ENCODE measurements around the gene RNF224. TPM values are rescaled to one million over a fixed set of nuclear protein-coding genes. Genes with fewer than 3 reads are reported as not detected.
A peak's percentile ranks its signal among the peaks of the same experiment; 100 is the strongest.
"Not testable (repeated sequence)": the region's sequence is repeated elsewhere in the genome, so short reads cannot be mapped to it uniquely, and the experiment has no call there.

RNF224 gene
- total and polyA plus RNA-seq, 3 experiments from 2014 or later, result not detected

- CTCF ChIA-PET, result interaction anchor here (1.2 to 6.2 kb wide), 6 partner anchors 14 to 169 kb away, joined by 3 to 43 read pairs (median 8); partner anchors contain the start of genes EXD3, NOXA1 and TUBB4B
- H3K9me3 Mint-ChIP-seq, result no peaks in the 10 kb centered on the region
- Histone ChIP-seq H3K36me3 (ENCODE audit: insufficient read depth, low read length) (no peaks in the 10 kb centered on the region), H3K9me3 (ENCODE audit: low read length) (no peaks in the 10 kb centered on the region), H3K4me1 (ENCODE audit: insufficient read depth, low read length) (peaks cover 18% of the 10 kb centered on the region), H3K27me3 (ENCODE audit: insufficient read depth, low read length, poor library complexity, severe bottlenecking) (no peaks in the 10 kb centered on the region), H3K4me3 (ENCODE audit: low read length) (peak within 1 kb of the TSS; percentile 77), H3K27ac (ENCODE audit: low read depth, low read length) (peak within 1 kb of the TSS; percentile 73)
- H3K27ac Mint-ChIP-seq, result peak within 1 kb of the TSS in 7 of 8 donors; percentile 61 to 97 (median 84)
- no peaks in the 10 kb centered on the region for H3K27me3 Mint-ChIP-seq
- peaks cover 0 to 29% (median 0%) of the 10 kb centered on the region in 3 donors for H3K36me3 Mint-ChIP-seq
- H3K4me3 Mint-ChIP-seq, result peak within 1 kb of the TSS; percentile 86 to 96 (median 88)
- H3K4me1 Mint-ChIP-seq, result peaks cover 8 to 25% (median 11%) of the 10 kb centered on the region in 3 donors
- peak; percentile 94 to 97 (median 95) for DNase-seq
- POLR2A ChIA-PET, result interaction anchor here (1.0 to 5.4 kb wide), 5 partner anchors 13 to 160 kb away, joined by 3 to 83 read pairs (median 4); partner anchors contain the start of genes NDOR1, TMEM203, TPRN and TUBB4B
Observed at GRCh38 chr9:137254624-137255447, 27.5 kb downstream of the RNF224 start, which contains the start of gene NELFB. Gene NELFB, plus strand, starts transcription at chr9:137255327.

GRCh38 chr9:137255448-137256114 is 28.3 kb downstream of the RNF224 start:
- Histone ChIP-seq H3K4me3 (ENCODE audit: low read length) (peak overlapping the region; percentile 72), H3K9me3 (ENCODE audit: low read length) (no peaks in the 10 kb centered on the region), H3K27ac (ENCODE audit: low read depth, low read length) (peak overlapping the region; percentile 73), H3K4me1 (ENCODE audit: insufficient read depth, low read length) (peaks cover 18% of the 10 kb centered on the region), H3K27me3 (ENCODE audit: insufficient read depth, low read length, poor library complexity, severe bottlenecking) (no peaks in the 10 kb centered on the region), H3K36me3 (ENCODE audit: insufficient read depth, low read length) (no peaks in the 10 kb centered on the region)
- Mint-ChIP-seq H3K36me3 (peaks cover 0 to 29% (median 0%) of the 10 kb centered on the region in 3 donors), H3K9me3 (no peaks in the 10 kb centered on the region), H3K27me3 (no peaks in the 10 kb centered on the region), H3K4me3 (peak overlapping the region; percentile 86 to 93 (median 88)), H3K27ac (peak overlapping the region in 6 of 8 donors; percentile 47 to 93 (median 70)), H3K4me1 (peaks cover 8 to 25% (median 11%) of the 10 kb centered on the region in 3 donors)
- DNase-seq, result peak in 1 of 5 donors; percentile 37
- ChIA-PET CTCF (interaction anchor here (1.4 to 6.2 kb wide), 5 partner anchors 15 to 168 kb away, joined by 5 to 43 read pairs (median 7); partner anchors contain the start of genes EXD3, NOXA1 and TUBB4B), POLR2A (interaction anchor here (1.2 to 5.4 kb wide), 2 partner anchors 14 to 55 kb away, joined by 3 to 83 read pairs; partner anchors contain the start of genes TPRN and TUBB4B)

- ChIA-PET CTCF (interaction anchor here (1.4 to 6.2 kb wide), 5 partner anchors 15 to 167 kb away, joined by 5 to 43 read pairs (median 7); partner anchors contain the start of genes EXD3, NOXA1 and TUBB4B), POLR2A (interaction anchor here (5.4 kb wide), 1 partner anchor 15 kb away, joined by 83 read pairs; the partner anchor contains the start of gene TUBB4B)
- peak overlapping the region; percentile 86 to 93 (median 88) for H3K4me3 Mint-ChIP-seq
- no peak overlapping the region for H3K27ac ChIP-seq (ENCODE audit: low read depth, low read length)
- H3K27ac Mint-ChIP-seq, result peak overlapping the region in 3 of 8 donors; percentile 61 to 81 (median 61)
- H3K27me3 Mint-ChIP-seq, result no peaks in the 10 kb centered on the region
- peak overlapping the region; percentile 72 for H3K4me3 ChIP-seq (ENCODE audit: low read length)
- peaks cover 8 to 25% (median 11%) of the 10 kb centered on the region in 3 donors for H3K4me1 Mint-ChIP-seq
- no peaks in the 10 kb centered on the region for H3K9me3 Mint-ChIP-seq
- peaks cover 0 to 29% (median 0%) of the 10 kb centered on the region in 3 donors for H3K36me3 Mint-ChIP-seq
- no peaks in the 10 kb centered on the region for H3K36me3 ChIP-seq (ENCODE audit: insufficient read depth, low read length)
- H3K4me1 ChIP-seq (ENCODE audit: insufficient read depth, low read length), result peaks cover 18% of the 10 kb centered on the region
- no peaks in the 10 kb centered on the region for H3K9me3 ChIP-seq (ENCODE audit: low read length)
- DNase-seq, result no peak
- no peaks in the 10 kb centered on the region for H3K27me3 ChIP-seq (ENCODE audit: insufficient read depth, low read length, poor library complexity, severe bottlenecking)
Observed at GRCh38 chr9:137256362-137256761, 29.1 kb downstream of the RNF224 start.

GRCh38 chr9:137256856-137257255 is 29.6 kb downstream of the RNF224 start:
- Histone ChIP-seq H3K36me3 (ENCODE audit: insufficient read depth, low read length) (no peaks in the 10 kb centered on the region), H3K27ac (ENCODE audit: low read depth, low read length) (no peak overlapping the region), H3K9me3 (ENCODE audit: low read length) (no peaks in the 10 kb centered on the region), H3K4me3 (ENCODE audit: low read length) (no peak overlapping the region), H3K27me3 (ENCODE audit: insufficient read depth, low read length, poor library complexity, severe bottlenecking) (no peaks in the 10 kb centered on the region), H3K4me1 (ENCODE audit: insufficient read depth, low read length) (peaks cover 18% of the 10 kb centered on the region)
- Mint-ChIP-seq H3K4me3 (peak overlapping the region; percentile 86 to 93 (median 88)), H3K27ac (peak overlapping the region in 3 of 8 donors; percentile 51 to 81 (median 61)), H3K27me3 (no peaks in the 10 kb centered on the region), H3K9me3 (no peaks in the 10 kb centered on the region), H3K4me1 (peaks cover 9 to 25% (median 16%) of the 10 kb centered on the region in 3 donors), H3K36me3 (peaks cover 0 to 33% (median 2%) of the 10 kb centered on the region in 3 donors)
- ChIA-PET POLR2A (interaction anchor here (5.4 kb wide), 1 partner anchor 15 kb away, joined by 83 read pairs; the partner anchor contains the start of gene TUBB4B), CTCF (interaction anchor here (1.4 to 6.2 kb wide), 5 partner anchors 16 to 167 kb away, joined by 5 to 43 read pairs (median 7); partner anchors contain the start of genes EXD3, NOXA1 and TUBB4B)
- DNase-seq, result no peak

DNA sequence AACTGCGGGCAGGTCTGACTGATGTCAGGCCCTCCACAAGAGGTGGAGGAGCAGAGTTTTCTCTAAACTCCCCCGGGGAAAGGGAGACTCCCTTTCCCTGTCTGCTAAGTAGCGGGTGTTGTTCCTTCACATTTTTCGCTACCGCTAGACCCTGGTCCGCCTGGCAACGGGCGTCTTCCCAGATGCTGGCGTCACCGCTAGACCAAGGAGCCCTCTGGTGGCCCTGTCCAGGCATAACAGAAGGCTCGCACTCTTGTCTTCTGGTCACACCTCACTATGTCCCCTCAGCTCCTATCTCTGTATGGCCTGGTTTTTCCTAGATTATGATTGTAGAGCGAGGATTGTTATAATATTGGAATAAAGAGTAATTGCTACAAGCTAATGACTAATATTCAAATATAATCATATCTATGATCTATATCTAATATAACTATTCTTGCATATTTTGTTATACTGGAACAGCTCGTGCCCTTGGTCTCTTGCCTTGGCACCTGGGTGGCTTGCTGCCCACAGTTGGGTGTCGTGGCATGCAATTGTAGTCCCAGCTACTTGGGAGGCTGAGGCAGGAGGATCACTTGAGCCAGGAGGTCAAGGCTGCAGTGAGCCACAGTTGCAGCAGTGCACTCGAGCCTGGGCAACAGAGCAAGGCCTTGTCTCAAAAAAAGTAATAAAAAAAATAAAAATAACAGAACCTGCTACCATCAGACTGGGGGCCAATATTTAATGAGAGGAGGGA is 35.0 kb downstream of the RNF224 start:
- H3K4me3 ChIP-seq (ENCODE audit: low read length); H3K27me3 Mint-ChIP-seq; H3K36me3 ChIP-seq (ENCODE audit: insufficient read depth, low read length); H3K4me1 ChIP-seq (ENCODE audit: insufficient read depth, low read length); DNase-seq; H3K27ac Mint-ChIP-seq; H3K9me3 ChIP-seq (ENCODE audit: low read length); H3K4me1 Mint-ChIP-seq; H3K9me3 Mint-ChIP-seq; H3K27me3 ChIP-seq (ENCODE audit: insufficient read depth, low read length, poor library complexity, severe bottlenecking); H3K27ac ChIP-seq (ENCODE audit: low read depth, low read length); POLR2A ChIA-PET; H3K4me3 Mint-ChIP-seq: not testable (repeated sequence)
- CTCF ChIA-PET, result interaction anchor here (0.8 kb wide), 1 partner anchor 135 kb away, joined by 3 read pairs; no protein-coding TSS in a partner anchor
- H3K36me3 Mint-ChIP-seq, result peaks cover 0 to 54% (median 4%) of the 10 kb centered on the region in 3 donors

GRCh38 chr9:137262909-137263285 is 35.6 kb downstream of the RNF224 start:
- DNase-seq, result no peak
- Mint-ChIP-seq H3K9me3 (no peaks in the 10 kb centered on the region), H3K27ac (no peak overlapping the region), H3K4me1 (peaks cover 1 to 5% (median 4%) of the 10 kb centered on the region in 3 donors), H3K36me3 (peaks cover 0 to 58% (median 7%) of the 10 kb centered on the region in 3 donors), H3K4me3 (no peak overlapping the region), H3K27me3 (no peaks in the 10 kb centered on the region)
- Histone ChIP-seq H3K4me1 (ENCODE audit: insufficient read depth, low read length) (no peaks in the 10 kb centered on the region), H3K4me3 (ENCODE audit: low read length) (no peak overlapping the region), H3K27ac (ENCODE audit: low read depth, low read length) (no peak overlapping the region), H3K9me3 (ENCODE audit: low read length) (no peaks in the 10 kb centered on the region), H3K27me3 (ENCODE audit: insufficient read depth, low read length, poor library complexity, severe bottlenecking) (no peaks in the 10 kb centered on the region), H3K36me3 (ENCODE audit: insufficient read depth, low read length) (peaks cover 4% of the 10 kb centered on the region)
- POLR2A ChIA-PET, result no interaction called here
- CTCF ChIA-PET, result interaction anchor here (0.8 kb wide), 1 partner anchor 135 kb away, joined by 3 read pairs; no protein-coding TSS in a partner anchor

GRCh38 chr9:137263506-137263905 is 36.2 kb downstream of the RNF224 start:
- H3K36me3 ChIP-seq (ENCODE audit: insufficient read depth, low read length), result peaks cover 4% of the 10 kb centered on the region
- no peaks in the 10 kb centered on the region for H3K4me1 ChIP-seq (ENCODE audit: insufficient read depth, low read length)
- H3K4me1 Mint-ChIP-seq, result peaks cover 1 to 6% (median 4%) of the 10 kb centered on the region in 3 donors
- no peak overlapping the region for H3K27ac Mint-ChIP-seq
- no peak overlapping the region for H3K4me3 Mint-ChIP-seq
- H3K36me3 Mint-ChIP-seq, result peaks cover under 1 to 60% (median 7%) of the 10 kb centered on the region in 3 donors
- POLR2A ChIA-PET, result no interaction called here
- H3K4me3 ChIP-seq (ENCODE audit: low read length), result no peak overlapping the region
- H3K9me3 ChIP-seq (ENCODE audit: low read length), result no peaks in the 10 kb centered on the region
- H3K27me3 Mint-ChIP-seq, result no peaks in the 10 kb centered on the region
- H3K27ac ChIP-seq (ENCODE audit: low read depth, low read length), result no peak overlapping the region
- no peaks in the 10 kb centered on the region for H3K9me3 Mint-ChIP-seq
- CTCF ChIA-PET, result no interaction called here
- no peaks in the 10 kb centered on the region for H3K27me3 ChIP-seq (ENCODE audit: insufficient read depth, low read length, poor library complexity, severe bottlenecking)
- no peak for DNase-seq
